ENCODE results near the gene SHKBP1.

The SHKBP1 gene

GRCh38 chr19:40603389-40604170, 26.9 kb downstream of the SHKBP1 start:
- DNase-seq = peak; percentile 94 to 97 (median 96)

- no peak for DNase-seq
Observed at GRCh38 chr19:40604171-40604646, 27.5 kb downstream of the SHKBP1 start.

- no peak for DNase-seq
Observed at GRCh38 chr19:40604647-40605215, 28.1 kb downstream of the SHKBP1 start.

GRCh38 chr19:40605216-40605971, 28.7 kb downstream of the SHKBP1 start:
- DNase-seq = peak; percentile 79 to 91 (median 84)

- no peak for DNase-seq
Observed at GRCh38 chr19:40607311-40608239, 30.9 kb downstream of the SHKBP1 start.

GRCh38 chr19:40608240-40608621, 31.6 kb downstream of the SHKBP1 start:
- no peak for DNase-seq

GRCh38 chr19:40608957-40609356, 32.3 kb downstream of the SHKBP1 start:
- DNase-seq = no peak

GRCh38 chr19:40609561-40610395, 33.1 kb downstream of the SHKBP1 start:
- peak; percentile 92 to 98 (median 95) for DNase-seq

- peak in 1 of 3 donors; percentile 51 for DNase-seq
Observed at GRCh38 chr19:40610396-40611064, 33.9 kb downstream of the SHKBP1 start.

GRCh38 chr19:40611096-40611495, 34.4 kb downstream of the SHKBP1 start:
- DNase-seq = no peak

- DNase-seq = no peak
Observed at GRCh38 chr19:40611900-40612698, 35.4 kb downstream of the SHKBP1 start.

- peak; percentile 59 to 78 (median 65) for DNase-seq
Observed at GRCh38 chr19:40612831-40613689, 36.4 kb downstream of the SHKBP1 start.

- DNase-seq = peak; percentile 65 to 81 (median 66)
Observed at GRCh38 chr19:40613690-40614621, 37.3 kb downstream of the SHKBP1 start.

GRCh38 chr19:40614622-40615411, 38.1 kb downstream of the SHKBP1 start:
- DNase-seq = peak; percentile 65 to 75 (median 73)

- DNase-seq = no peak
Observed at GRCh38 chr19:40616178-40616577, 39.5 kb downstream of the SHKBP1 start.

- DNase-seq = no peak
Observed at GRCh38 chr19:40616941-40617340, 40.3 kb downstream of the SHKBP1 start.

GRCh38 chr19:40617961-40618360, 41.3 kb downstream of the SHKBP1 start:
- DNase-seq = no peak
